ENCODE measurements around the gene GMDS.

The GMDS gene

GRCh38 chr6:2063547-2063946 is 181.9 kb downstream of the GMDS start:
- peaks cover 6% of the 10 kb centered on the region; the same call in 1 of the 2 replicates for H3K4me1 ChIP-seq (ENCODE audit: control insufficient read depth, insufficient read depth, low read length)
- no peaks in the 10 kb centered on the region for H3K36me3 ChIP-seq (ENCODE audit: control insufficient read depth, insufficient read depth, low read length)
- H3K9me3 ChIP-seq (ENCODE audit: control insufficient read depth, insufficient read depth, low read length): no peaks in the 10 kb centered on the region
- no peak overlapping the region for H3K9ac ChIP-seq (ENCODE audit: low read depth, low read length)
- H3K27ac ChIP-seq (ENCODE audit: low read depth, low read length): no peak overlapping the region
- H3K27me3 ChIP-seq (ENCODE audit: control insufficient read depth, insufficient read depth, low read length): no peaks in the 10 kb centered on the region
- no peak overlapping the region for H3K4me3 ChIP-seq (ENCODE audit: low read depth, low read length)

- H3K9ac ChIP-seq (ENCODE audit: low read depth, low read length): no peak overlapping the region
- no peaks in the 10 kb centered on the region for H3K27me3 ChIP-seq (ENCODE audit: control insufficient read depth, insufficient read depth, low read length)
- H3K4me3 ChIP-seq (ENCODE audit: low read depth, low read length): no peak overlapping the region
- H3K36me3 ChIP-seq (ENCODE audit: control insufficient read depth, insufficient read depth, low read length): no peaks in the 10 kb centered on the region
- H3K27ac ChIP-seq (ENCODE audit: low read depth, low read length): no peak overlapping the region
- H3K4me1 ChIP-seq (ENCODE audit: control insufficient read depth, insufficient read depth, low read length): peaks cover 6% of the 10 kb centered on the region; the same call in 1 of the 2 replicates
- H3K9me3 ChIP-seq (ENCODE audit: control insufficient read depth, insufficient read depth, low read length): no peaks in the 10 kb centered on the region
Measured at GRCh38 chr6:2061880-2062279, 183.5 kb downstream of the GMDS start.

GRCh38 chr6:2055911-2056310 is 189.5 kb downstream of the GMDS start:
- Histone ChIP-seq H3K4me3 (ENCODE audit: low read depth, low read length) (no peak overlapping the region), H3K4me1 (ENCODE audit: control insufficient read depth, insufficient read depth, low read length) (no peaks in the 10 kb centered on the region), H3K9me3 (ENCODE audit: control insufficient read depth, insufficient read depth, low read length) (no peaks in the 10 kb centered on the region), H3K9ac (ENCODE audit: low read depth, low read length) (no peak overlapping the region), H3K27me3 (ENCODE audit: control insufficient read depth, insufficient read depth, low read length) (no peaks in the 10 kb centered on the region), H3K27ac (ENCODE audit: low read depth, low read length) (no peak overlapping the region), H3K36me3 (ENCODE audit: control insufficient read depth, insufficient read depth, low read length) (no peaks in the 10 kb centered on the region)

GRCh38 chr6:2055143-2055542 is 190.3 kb downstream of the GMDS start:
- H3K27ac ChIP-seq (ENCODE audit: low read depth, low read length): no peak overlapping the region
- H3K4me3 ChIP-seq (ENCODE audit: low read depth, low read length): no peak overlapping the region
- H3K9me3 ChIP-seq (ENCODE audit: control insufficient read depth, insufficient read depth, low read length): no peaks in the 10 kb centered on the region
- H3K9ac ChIP-seq (ENCODE audit: low read depth, low read length): no peak overlapping the region
- H3K27me3 ChIP-seq (ENCODE audit: control insufficient read depth, insufficient read depth, low read length): no peaks in the 10 kb centered on the region
- H3K4me1 ChIP-seq (ENCODE audit: control insufficient read depth, insufficient read depth, low read length): no peaks in the 10 kb centered on the region
- H3K36me3 ChIP-seq (ENCODE audit: control insufficient read depth, insufficient read depth, low read length): no peaks in the 10 kb centered on the region

- Histone ChIP-seq H3K27me3 (ENCODE audit: control insufficient read depth, insufficient read depth, low read length) (no peaks in the 10 kb centered on the region), H3K36me3 (ENCODE audit: control insufficient read depth, insufficient read depth, low read length) (no peaks in the 10 kb centered on the region), H3K9ac (ENCODE audit: low read depth, low read length) (no peak overlapping the region), H3K4me1 (ENCODE audit: control insufficient read depth, insufficient read depth, low read length) (no peaks in the 10 kb centered on the region), H3K4me3 (ENCODE audit: low read depth, low read length) (no peak overlapping the region), H3K9me3 (ENCODE audit: control insufficient read depth, insufficient read depth, low read length) (no peaks in the 10 kb centered on the region), H3K27ac (ENCODE audit: low read depth, low read length) (no peak overlapping the region)
Measured at GRCh38 chr6:2054516-2055067, 190.8 kb downstream of the GMDS start.

- no peak overlapping the region for H3K9ac ChIP-seq (ENCODE audit: low read depth, low read length)
- H3K27ac ChIP-seq (ENCODE audit: low read depth, low read length): no peak overlapping the region
- H3K36me3 ChIP-seq (ENCODE audit: control insufficient read depth, insufficient read depth, low read length): no peaks in the 10 kb centered on the region
- H3K27me3 ChIP-seq (ENCODE audit: control insufficient read depth, insufficient read depth, low read length): no peaks in the 10 kb centered on the region
- no peaks in the 10 kb centered on the region for H3K4me1 ChIP-seq (ENCODE audit: control insufficient read depth, insufficient read depth, low read length)
- no peaks in the 10 kb centered on the region for H3K9me3 ChIP-seq (ENCODE audit: control insufficient read depth, insufficient read depth, low read length)
- no peak overlapping the region for H3K4me3 ChIP-seq (ENCODE audit: low read depth, low read length)
Measured at GRCh38 chr6:2053691-2054090, 191.7 kb downstream of the GMDS start.

- Histone ChIP-seq H3K4me3 (ENCODE audit: low read depth, low read length) (no peak overlapping the region), H3K4me1 (ENCODE audit: control insufficient read depth, insufficient read depth, low read length) (no peaks in the 10 kb centered on the region), H3K9ac (ENCODE audit: low read depth, low read length) (no peak overlapping the region), H3K36me3 (ENCODE audit: control insufficient read depth, insufficient read depth, low read length) (no peaks in the 10 kb centered on the region), H3K27ac (ENCODE audit: low read depth, low read length) (no peak overlapping the region), H3K27me3 (ENCODE audit: control insufficient read depth, insufficient read depth, low read length) (no peaks in the 10 kb centered on the region), H3K9me3 (ENCODE audit: control insufficient read depth, insufficient read depth, low read length) (no peaks in the 10 kb centered on the region)
Measured at GRCh38 chr6:2047855-2048254, 197.6 kb downstream of the GMDS start.

GRCh38 chr6:2044192-2044591 is 201.2 kb downstream of the GMDS start:
- no peaks in the 10 kb centered on the region for H3K27me3 ChIP-seq (ENCODE audit: control insufficient read depth, insufficient read depth, low read length)
- no peaks in the 10 kb centered on the region for H3K4me1 ChIP-seq (ENCODE audit: control insufficient read depth, insufficient read depth, low read length)
- no peaks in the 10 kb centered on the region for H3K9me3 ChIP-seq (ENCODE audit: control insufficient read depth, insufficient read depth, low read length)
- H3K9ac ChIP-seq (ENCODE audit: low read depth, low read length): no peak overlapping the region
- no peak overlapping the region for H3K27ac ChIP-seq (ENCODE audit: low read depth, low read length)
- no peaks in the 10 kb centered on the region for H3K36me3 ChIP-seq (ENCODE audit: control insufficient read depth, insufficient read depth, low read length)
- H3K4me3 ChIP-seq (ENCODE audit: low read depth, low read length): no peak overlapping the region

GRCh38 chr6:2042956-2043648 is 202.3 kb downstream of the GMDS start:
- no peaks in the 10 kb centered on the region for H3K36me3 ChIP-seq (ENCODE audit: control insufficient read depth, insufficient read depth, low read length)
- H3K9me3 ChIP-seq (ENCODE audit: control insufficient read depth, insufficient read depth, low read length): no peaks in the 10 kb centered on the region
- no peak overlapping the region for H3K9ac ChIP-seq (ENCODE audit: low read depth, low read length)
- no peaks in the 10 kb centered on the region for H3K4me1 ChIP-seq (ENCODE audit: control insufficient read depth, insufficient read depth, low read length)
- no peaks in the 10 kb centered on the region for H3K27me3 ChIP-seq (ENCODE audit: control insufficient read depth, insufficient read depth, low read length)
- no peak overlapping the region for H3K27ac ChIP-seq (ENCODE audit: low read depth, low read length)
- no peak overlapping the region for H3K4me3 ChIP-seq (ENCODE audit: low read depth, low read length)

- H3K36me3 ChIP-seq (ENCODE audit: control insufficient read depth, insufficient read depth, low read length): no peaks in the 10 kb centered on the region
- H3K9ac ChIP-seq (ENCODE audit: low read depth, low read length): no peak overlapping the region
- no peak overlapping the region for H3K4me3 ChIP-seq (ENCODE audit: low read depth, low read length)
- H3K9me3 ChIP-seq (ENCODE audit: control insufficient read depth, insufficient read depth, low read length): no peaks in the 10 kb centered on the region
- no peaks in the 10 kb centered on the region for H3K27me3 ChIP-seq (ENCODE audit: control insufficient read depth, insufficient read depth, low read length)
- no peaks in the 10 kb centered on the region for H3K4me1 ChIP-seq (ENCODE audit: control insufficient read depth, insufficient read depth, low read length)
- H3K27ac ChIP-seq (ENCODE audit: low read depth, low read length): no peak overlapping the region
Measured at GRCh38 chr6:2038092-2038491, 207.3 kb downstream of the GMDS start.

- H3K27ac ChIP-seq (ENCODE audit: low read depth, low read length): no peak overlapping the region
- no peaks in the 10 kb centered on the region for H3K4me1 ChIP-seq (ENCODE audit: control insufficient read depth, insufficient read depth, low read length)
- no peak overlapping the region for H3K4me3 ChIP-seq (ENCODE audit: low read depth, low read length)
- H3K36me3 ChIP-seq (ENCODE audit: control insufficient read depth, insufficient read depth, low read length): no peaks in the 10 kb centered on the region
- H3K27me3 ChIP-seq (ENCODE audit: control insufficient read depth, insufficient read depth, low read length): no peaks in the 10 kb centered on the region
- no peak overlapping the region for H3K9ac ChIP-seq (ENCODE audit: low read depth, low read length)
- no peaks in the 10 kb centered on the region for H3K9me3 ChIP-seq (ENCODE audit: control insufficient read depth, insufficient read depth, low read length)
Measured at GRCh38 chr6:2037237-2037926, 208.0 kb downstream of the GMDS start.

Data from HUES48 (cell line).